ENCODE data around the gene SYTL3. TPM values are rescaled to one million over a fixed set of nuclear protein-coding genes. Genes with fewer than 3 reads are reported as not detected.

Gene SYTL3
- total RNA-seq, 1 experiment from 2014 or later: 7.8 TPM

GRCh38 chr6:158722176-158722729, 72.4 kb downstream of the SYTL3 start:
- intact Hi-C loops (cut with micrococcal nuclease; ENCODE audit: unreplicated experiment): no loop called here
- Histone ChIP-seq H3K36me3 (ENCODE audit: low read depth) (peaks cover 14% of the 10 kb centered on the region), H3K9me3 (ENCODE audit: insufficient read depth, low read depth) (no peaks in the 10 kb centered on the region), H3K79me2 (ENCODE audit: low read depth) (peaks cover 21% of the 10 kb centered on the region), H2AFZ (no peak overlapping the region), H3K9me2 (ENCODE audit: insufficient read depth) (no peaks in the 10 kb centered on the region), H3F3A (ENCODE audit: insufficient read depth, low read depth) (peaks cover 47% of the 10 kb centered on the region), H3K27ac (peak overlapping the region; percentile 95), H3K27me3 (ENCODE audit: insufficient read depth, low read depth) (no peaks in the 10 kb centered on the region), H3K4me2 (peak overlapping the region; percentile 72), H3K4me3 (no peak overlapping the region), H4K20me1 (ENCODE audit: insufficient read depth) (no peaks in the 10 kb centered on the region), H3K4me1 (replicated peaks; ENCODE audit: insufficient read depth) (peaks cover 62% of the 10 kb centered on the region)
- CTCF ChIA-PET: no interaction called here
- no TSS peak for BruUV-seq (replicated peaks)
- POLR2A ChIA-PET (ENCODE audit: unreplicated experiment): no interaction called here
- no peak for DNase-seq
- TF ChIP-seq EZH2 (IDR thresholded peaks at IDR 0.05; ENCODE audit: low read depth): no peak
- no peak for TF ChIP-seq CTCF (conservative IDR thresholded peaks at IDR 0.05)

- Histone ChIP-seq H3K79me2 (ENCODE audit: low read depth) (peaks cover 27% of the 10 kb centered on the region), H2AFZ (no peak overlapping the region), H3K4me3 (no peak overlapping the region), H3K4me2 (no peak overlapping the region), H4K20me1 (ENCODE audit: insufficient read depth) (no peaks in the 10 kb centered on the region), H3K27me3 (ENCODE audit: insufficient read depth, low read depth) (no peaks in the 10 kb centered on the region), H3K27ac (peak overlapping the region; percentile 32; the same call in 1 of the 2 replicates), H3F3A (ENCODE audit: insufficient read depth, low read depth) (peaks cover 39% of the 10 kb centered on the region), H3K36me3 (ENCODE audit: low read depth) (peaks cover 27% of the 10 kb centered on the region), H3K4me1 (replicated peaks; ENCODE audit: insufficient read depth) (peaks cover 47% of the 10 kb centered on the region), H3K9me3 (ENCODE audit: insufficient read depth, low read depth) (no peaks in the 10 kb centered on the region), H3K9me2 (ENCODE audit: insufficient read depth) (no peaks in the 10 kb centered on the region)
- no peak for DNase-seq
- intact Hi-C loops (cut with micrococcal nuclease; ENCODE audit: unreplicated experiment): no loop called here
- ChIA-PET POLR2A (ENCODE audit: unreplicated experiment) (no interaction called here), CTCF (no interaction called here)
- TF ChIP-seq EZH2 (IDR thresholded peaks at IDR 0.05; ENCODE audit: low read depth): no peak
- no peak for TF ChIP-seq CTCF (conservative IDR thresholded peaks at IDR 0.05)
- no TSS peak for BruUV-seq (replicated peaks)
Observed at GRCh38 chr6:158725704-158726103, 75.8 kb downstream of the SYTL3 start.

- BruUV-seq (replicated peaks): TSS peak; percentile 80
- no peak for TF ChIP-seq CTCF (conservative IDR thresholded peaks at IDR 0.05)
- TF ChIP-seq EZH2 (IDR thresholded peaks at IDR 0.05; ENCODE audit: low read depth): no peak
- Histone ChIP-seq H4K20me1 (ENCODE audit: insufficient read depth) (no peaks in the 10 kb centered on the region), H3K4me2 (peak overlapping the region; percentile 58), H3K27me3 (ENCODE audit: insufficient read depth, low read depth) (no peaks in the 10 kb centered on the region), H3K4me3 (peak overlapping the region; percentile 31), H3K27ac (peak overlapping the region; percentile 100), H3K9me2 (ENCODE audit: insufficient read depth) (no peaks in the 10 kb centered on the region), H2AFZ (no peak overlapping the region), H3K36me3 (ENCODE audit: low read depth) (peaks cover 56% of the 10 kb centered on the region), H3F3A (ENCODE audit: insufficient read depth, low read depth) (peaks cover 43% of the 10 kb centered on the region), H3K4me1 (replicated peaks; ENCODE audit: insufficient read depth) (peaks cover 22% of the 10 kb centered on the region), H3K9me3 (ENCODE audit: insufficient read depth, low read depth) (peaks cover 30% of the 10 kb centered on the region), H3K79me2 (ENCODE audit: low read depth) (peaks cover 22% of the 10 kb centered on the region)
- ChIA-PET POLR2A (ENCODE audit: unreplicated experiment) (no interaction called here), CTCF (no interaction called here)
- intact Hi-C loops (cut with micrococcal nuclease; ENCODE audit: unreplicated experiment): loop anchor here (2.0 kb wide), 1 partner anchor 23 kb away; no protein-coding TSS in a partner anchor
- DNase-seq: no peak
Observed at GRCh38 chr6:158729906-158730540, 80.2 kb downstream of the SYTL3 start.
